HG02970 (cell line): ENCODE results near the gene MAP3K7.
A peak's percentile ranks its signal among the peaks of the same experiment; 100 is the strongest.

ENCODE experiments used
- ATAC-seq: cut with Tn5 transposase; IDR thresholded peaks from one replicate; pipeline ENCODE4 v1.9.1; 2021; ENCODE audit warnings: mild to moderate bottlenecking, moderate library complexity, moderate number of reproducible peaks; ENCODE audit not compliant: unreplicated experiment, low FRiP score

The MAP3K7 gene

GRCh38 chr6:90586836-90587638 is at the start of gene MAP3K7:
Gene MAP3K7 (minus strand): TSS chr6:90587072. CDS start chr6:90586883, 189 bp downstream.
- ATAC-seq, result peak; percentile 91

- no peak for ATAC-seq
Observed at GRCh38 chr6:90631046-90631445, 44.2 kb upstream of the MAP3K7 start.

GRCh38 chr6:90621581-90621980 is 34.7 kb upstream of the MAP3K7 start:
- no peak for ATAC-seq

GRCh38 chr6:90619221-90619620 is 32.3 kb upstream of the MAP3K7 start:
- ATAC-seq, result no peak

GRCh38 chr6:90612313-90612680 is 25.4 kb upstream of the MAP3K7 start:
- no peak for ATAC-seq

- ATAC-seq, result peak; percentile 5
Observed at GRCh38 chr6:90611543-90612312, 24.9 kb upstream of the MAP3K7 start.

- peak; percentile 42 for ATAC-seq
Observed at GRCh38 chr6:90610751-90611542, 24.1 kb upstream of the MAP3K7 start.

GRCh38 chr6:90610301-90610750 is 23.5 kb upstream of the MAP3K7 start:
- ATAC-seq, result no peak

GRCh38 chr6:90605749-90606340 is 19.0 kb upstream of the MAP3K7 start:
- ATAC-seq, result no peak

- no peak for ATAC-seq
Observed at GRCh38 chr6:90604546-90604945, 17.7 kb upstream of the MAP3K7 start.

GRCh38 chr6:90599151-90599550 is 12.3 kb upstream of the MAP3K7 start:
- no peak for ATAC-seq

GRCh38 chr6:90598192-90598951 is 11.5 kb upstream of the MAP3K7 start:
- no peak for ATAC-seq

- no peak for ATAC-seq
Observed at GRCh38 chr6:90596967-90597539, 10.2 kb upstream of the MAP3K7 start.

GRCh38 chr6:90595854-90596253 is 9.0 kb upstream of the MAP3K7 start:
- ATAC-seq, result no peak

GRCh38 chr6:90586546-90586835 is 381 bp downstream of the MAP3K7 start:
- ATAC-seq, result peak; percentile 27

- no peak for ATAC-seq
Observed at GRCh38 chr6:90584636-90585255, 2.1 kb downstream of the MAP3K7 start.

GRCh38 chr6:90583836-90584481 is 2.9 kb downstream of the MAP3K7 start:
- ATAC-seq, result no peak

GRCh38 chr6:90583179-90583835 is 3.6 kb downstream of the MAP3K7 start:
- ATAC-seq, result no peak
